A549 (cell line): ENCODE data around the gene NRG3.

Source experiments
- EHMT2 ChIP-seq: fragments of 200-600 bp; sonication (generic); IDR thresholded peaks from 2 replicates; pipeline ENCODE4 v1.6.1; 2016; ENCODE audit warnings: antibody characterized with exemption, low read depth, mild to moderate bottlenecking, moderate library complexity
- JUN ChIP-seq, 2 experiments: fragments of >200 bp; sonication (Bioruptor Twin); formaldehyde crosslinking; IDR thresholded peaks; 2 replicates in 1 of 2; 3 replicates in 1 of 2; pipeline ENCODE4 v1.6.1; 2016 to 2017
- SMC3 ChIP-seq: fragments of >200 bp; sonication (Bioruptor Twin); formaldehyde crosslinking; IDR thresholded peaks from 3 replicates; pipeline ENCODE4 v1.6.1; 2018; ENCODE audit warnings: inconsistent platforms
- TF ChIP-seq, protein P1 (sequence below): fragments of >200 bp; sonication (Bioruptor Twin); formaldehyde crosslinking; IDR thresholded peaks from 3 replicates; pipeline ENCODE4 v1.5.1; 2016
- TF ChIP-seq, protein P2 (sequence below): fragments of 200-600 bp; sonication (generic); IDR thresholded peaks from 2 replicates; pipeline ENCODE4 v1.6.1; 2016; ENCODE audit warnings: antibody characterized with exemption, mild to moderate bottlenecking, moderate library complexity

DNA sequence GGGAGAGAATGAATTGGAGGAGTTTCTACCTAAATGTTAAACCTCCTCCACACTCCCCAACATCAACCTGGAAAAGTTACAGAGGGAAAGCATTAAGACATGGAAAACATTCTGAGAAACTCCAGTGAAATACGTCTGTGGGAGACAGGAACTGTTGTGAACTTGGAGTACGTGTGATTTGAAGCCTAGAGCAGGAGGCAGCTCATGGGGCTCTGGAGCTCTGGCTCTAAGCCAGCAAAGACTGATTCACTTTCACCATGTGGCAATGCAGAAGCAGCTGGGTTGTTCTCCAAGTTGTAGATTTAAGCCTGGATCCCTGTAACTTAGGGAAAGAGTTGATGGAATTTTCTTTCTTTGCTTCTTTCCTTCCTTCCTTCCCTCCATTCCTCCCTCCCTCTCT, 503.2 kb downstream of the NRG3 start:
- TF ChIP-seq, protein P1, sequence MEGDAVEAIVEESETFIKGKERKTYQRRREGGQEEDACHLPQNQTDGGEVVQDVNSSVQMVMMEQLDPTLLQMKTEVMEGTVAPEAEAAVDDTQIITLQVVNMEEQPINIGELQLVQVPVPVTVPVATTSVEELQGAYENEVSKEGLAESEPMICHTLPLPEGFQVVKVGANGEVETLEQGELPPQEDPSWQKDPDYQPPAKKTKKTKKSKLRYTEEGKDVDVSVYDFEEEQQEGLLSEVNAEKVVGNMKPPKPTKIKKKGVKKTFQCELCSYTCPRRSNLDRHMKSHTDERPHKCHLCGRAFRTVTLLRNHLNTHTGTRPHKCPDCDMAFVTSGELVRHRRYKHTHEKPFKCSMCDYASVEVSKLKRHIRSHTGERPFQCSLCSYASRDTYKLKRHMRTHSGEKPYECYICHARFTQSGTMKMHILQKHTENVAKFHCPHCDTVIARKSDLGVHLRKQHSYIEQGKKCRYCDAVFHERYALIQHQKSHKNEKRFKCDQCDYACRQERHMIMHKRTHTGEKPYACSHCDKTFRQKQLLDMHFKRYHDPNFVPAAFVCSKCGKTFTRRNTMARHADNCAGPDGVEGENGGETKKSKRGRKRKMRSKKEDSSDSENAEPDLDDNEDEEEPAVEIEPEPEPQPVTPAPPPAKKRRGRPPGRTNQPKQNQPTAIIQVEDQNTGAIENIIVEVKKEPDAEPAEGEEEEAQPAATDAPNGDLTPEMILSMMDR = no peak
- TF ChIP-seq JUN (IDR thresholded peaks at IDR 0.05) (no peak), SMC3 (no peak), EHMT2 (no peak)
- TF ChIP-seq, protein P2, sequence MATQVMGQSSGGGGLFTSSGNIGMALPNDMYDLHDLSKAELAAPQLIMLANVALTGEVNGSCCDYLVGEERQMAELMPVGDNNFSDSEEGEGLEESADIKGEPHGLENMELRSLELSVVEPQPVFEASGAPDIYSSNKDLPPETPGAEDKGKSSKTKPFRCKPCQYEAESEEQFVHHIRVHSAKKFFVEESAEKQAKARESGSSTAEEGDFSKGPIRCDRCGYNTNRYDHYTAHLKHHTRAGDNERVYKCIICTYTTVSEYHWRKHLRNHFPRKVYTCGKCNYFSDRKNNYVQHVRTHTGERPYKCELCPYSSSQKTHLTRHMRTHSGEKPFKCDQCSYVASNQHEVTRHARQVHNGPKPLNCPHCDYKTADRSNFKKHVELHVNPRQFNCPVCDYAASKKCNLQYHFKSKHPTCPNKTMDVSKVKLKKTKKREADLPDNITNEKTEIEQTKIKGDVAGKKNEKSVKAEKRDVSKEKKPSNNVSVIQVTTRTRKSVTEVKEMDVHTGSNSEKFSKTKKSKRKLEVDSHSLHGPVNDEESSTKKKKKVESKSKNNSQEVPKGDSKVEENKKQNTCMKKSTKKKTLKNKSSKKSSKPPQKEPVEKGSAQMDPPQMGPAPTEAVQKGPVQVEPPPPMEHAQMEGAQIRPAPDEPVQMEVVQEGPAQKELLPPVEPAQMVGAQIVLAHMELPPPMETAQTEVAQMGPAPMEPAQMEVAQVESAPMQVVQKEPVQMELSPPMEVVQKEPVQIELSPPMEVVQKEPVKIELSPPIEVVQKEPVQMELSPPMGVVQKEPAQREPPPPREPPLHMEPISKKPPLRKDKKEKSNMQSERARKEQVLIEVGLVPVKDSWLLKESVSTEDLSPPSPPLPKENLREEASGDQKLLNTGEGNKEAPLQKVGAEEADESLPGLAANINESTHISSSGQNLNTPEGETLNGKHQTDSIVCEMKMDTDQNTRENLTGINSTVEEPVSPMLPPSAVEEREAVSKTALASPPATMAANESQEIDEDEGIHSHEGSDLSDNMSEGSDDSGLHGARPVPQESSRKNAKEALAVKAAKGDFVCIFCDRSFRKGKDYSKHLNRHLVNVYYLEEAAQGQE = no peak
